Activated gamma-delta T cell treated with Interleukin-2 at 50 U/mL for 16 hours (primary cell): ENCODE data around the gene FUOM.

Experiments
- DNase-seq: peaks from one replicate; pipeline ENCODE4 v3.0.0-alpha.2; 2020

FUOM gene

GRCh38 chr10:133309720-133310398 lies 48.0 kb downstream of the FUOM start:
- no peak for DNase-seq

DNA sequence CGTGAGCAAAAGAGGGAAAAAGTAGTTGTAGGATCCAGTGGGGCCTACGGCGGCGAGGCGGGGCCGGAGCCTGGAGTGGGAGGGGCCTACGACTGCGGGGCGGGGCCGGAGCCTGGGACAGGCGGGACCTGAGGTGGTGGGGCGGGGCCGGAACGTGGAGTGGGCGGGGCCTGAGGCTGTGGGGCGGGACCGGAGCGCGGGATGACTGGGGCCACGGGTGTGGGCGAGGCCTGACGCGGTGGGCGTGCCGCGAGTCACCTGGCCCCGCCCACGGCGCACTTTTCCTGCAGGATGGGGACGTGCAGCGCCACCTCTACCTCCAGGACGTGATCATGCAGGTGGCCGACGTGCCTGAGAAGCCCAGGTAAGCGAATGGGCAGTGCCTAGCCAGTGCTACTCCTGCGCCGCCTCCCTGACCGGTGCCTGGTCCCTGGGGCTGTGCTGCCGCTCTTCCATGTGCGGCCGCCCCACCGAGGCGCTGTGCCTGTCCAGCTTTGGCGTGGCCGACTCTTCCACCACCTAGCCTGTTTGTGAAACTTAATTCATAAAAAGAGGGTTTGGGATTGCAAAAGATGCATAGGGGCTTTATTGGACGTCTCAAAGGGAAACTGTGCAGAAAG lies 48.6 kb downstream of the FUOM start:
- DNase-seq, result peak; percentile 93

GRCh38 chr10:133308421-133309099 lies 49.3 kb downstream of the FUOM start, which contains the start of the genes TUBGCP2 and ZNF511:
Gene TUBGCP2 (minus strand): TSS chr10:133308872. CDS start chr10:133302941, 5,931 bp downstream.
Gene ZNF511 (plus strand): TSS chr10:133308914. CDS start chr10:133308944, 30 bp downstream.
- peak; percentile 87 for DNase-seq

GRCh38 chr10:133307776-133308420 lies 49.9 kb downstream of the FUOM start:
- DNase-seq, result peak; percentile 84

GRCh38 chr10:133306941-133307379 lies 50.9 kb downstream of the FUOM start:
- no peak for DNase-seq

- DNase-seq, result no peak
These were observed 51.7 kb downstream of the FUOM start for GRCh38 chr10:133306097-133306476.
